ENCODE measurements around the gene KCND1. TPM values are rescaled to one million over a fixed set of nuclear protein-coding genes. Genes with fewer than 3 reads are reported as not detected.

Gene KCND1
- total and polyA plus RNA-seq, 10 donors, result 1.5 to 3.7 (median 2.1) TPM

GRCh38 chrX:48938721-48939425 is 32.8 kb downstream of the KCND1 start:
- Histone ChIP-seq H3K27ac (peak overlapping the region; percentile 72 to 94 (median 88)), H3K4me3 (peak overlapping the region in 1 of 8 donors; percentile 61), H3K36me3 (peaks cover 0 to 35% (median 7%) of the 10 kb centered on the region in 6 donors), H3K27me3 (replicated peaks in 1 of 7) (no peaks in the 10 kb centered on the region), H3K9me3 (no peaks in the 10 kb centered on the region), H3K4me1 (peaks cover 29 to 98% (median 85%) of the 10 kb centered on the region in 6 donors)
- WGBS, 5 donors, result 29 to 53% (median 38%) methylated on average over 1 of the region's 1 CpG; no CpG with 5 or more reads in 1 of the 5 donors
- intact Hi-C loops (cut with DNase I; ENCODE audit: low total_unique reads), result no loop called here
- no peak for TF ChIP-seq POLR2A (IDR thresholded peaks at IDR 0.05)
- TF ChIP-seq CTCF (IDR thresholded peaks at IDR 0.05 in 8 of 11, conservative IDR thresholded peaks at IDR 0.05 in 3 of 11), result no peak
- peak in 2 of 3 donors; percentile 68 to 80 for TF ChIP-seq POLR2AphosphoS5 (IDR thresholded peaks at IDR 0.05)
- DNase-seq, result peak; percentile 87

- intact Hi-C loops (cut with DNase I; ENCODE audit: low total_unique reads), result no loop called here
- peak overlapping the region; percentile 40 to 94 (median 88) for H3K27ac ChIP-seq
- H3K4me1 ChIP-seq, result peaks cover 30 to 91% (median 80%) of the 10 kb centered on the region in 6 donors
- no peaks in the 10 kb centered on the region for H3K27me3 ChIP-seq (replicated peaks in 1 of 7)
- peak; percentile 97 for DNase-seq
- H3K9me3 ChIP-seq, result peaks cover 0 to 4% (median 0%) of the 10 kb centered on the region in 8 donors
- TF ChIP-seq POLR2A (IDR thresholded peaks at IDR 0.05) (peak in 1 of 3 donors; percentile 51), CTCF (IDR thresholded peaks at IDR 0.05 in 8 of 11, conservative IDR thresholded peaks at IDR 0.05 in 3 of 11) (peak in 8 of 11 experiments; percentile 22 to 70 (median 47)), POLR2AphosphoS5 (IDR thresholded peaks at IDR 0.05) (peak; percentile 87 to 93 (median 91))
- H3K4me3 ChIP-seq, result peak overlapping the region in 2 of 8 donors; percentile 5 to 61
- peaks cover 0 to 35% (median 11%) of the 10 kb centered on the region in 6 donors for H3K36me3 ChIP-seq
- WGBS, 5 donors, result 7 to 21% (median 20%) methylated on average over 7 to 9 of the region's 9 CpGs
Observed at GRCh38 chrX:48937054-48937907, 34.4 kb downstream of the KCND1 start.

- Histone ChIP-seq H3K4me1 (peaks cover 30 to 87% (median 76%) of the 10 kb centered on the region in 6 donors), H3K4me3 (peak overlapping the region in 1 of 8 donors; percentile 61), H3K27me3 (replicated peaks in 1 of 7) (no peaks in the 10 kb centered on the region), H3K27ac (peak overlapping the region; percentile 40 to 94 (median 88)), H3K36me3 (peaks cover 0 to 38% (median 11%) of the 10 kb centered on the region in 6 donors), H3K9me3 (peaks cover 0 to 4% (median 0%) of the 10 kb centered on the region in 8 donors)
- TF ChIP-seq POLR2AphosphoS5 (IDR thresholded peaks at IDR 0.05) (no peak), CTCF (IDR thresholded peaks at IDR 0.05 in 8 of 11, conservative IDR thresholded peaks at IDR 0.05 in 3 of 11) (no peak), POLR2A (IDR thresholded peaks at IDR 0.05) (no peak)
- no peak for DNase-seq
- intact Hi-C loops (cut with DNase I; ENCODE audit: low total_unique reads), result no loop called here
- WGBS, 5 donors, result 82 to 88% (median 85%) methylated on average over 8 of the region's 8 CpGs
Observed at GRCh38 chrX:48936429-48937053, 35.1 kb downstream of the KCND1 start.

Data from spleen (tissue), 11 donors.